GM19452 (cell line): ENCODE results near the gene ZDHHC3.
"Not testable (repeated sequence)": the region's sequence is repeated elsewhere in the genome, so short reads cannot be mapped to it uniquely, and the experiment has no call there.

Experiments
- ATAC-seq: cut with Tn5 transposase; IDR thresholded peaks from one replicate; pipeline ENCODE4 v1.9.1; 2021; ENCODE audit not compliant: unreplicated experiment

The ZDHHC3 gene

DNA sequence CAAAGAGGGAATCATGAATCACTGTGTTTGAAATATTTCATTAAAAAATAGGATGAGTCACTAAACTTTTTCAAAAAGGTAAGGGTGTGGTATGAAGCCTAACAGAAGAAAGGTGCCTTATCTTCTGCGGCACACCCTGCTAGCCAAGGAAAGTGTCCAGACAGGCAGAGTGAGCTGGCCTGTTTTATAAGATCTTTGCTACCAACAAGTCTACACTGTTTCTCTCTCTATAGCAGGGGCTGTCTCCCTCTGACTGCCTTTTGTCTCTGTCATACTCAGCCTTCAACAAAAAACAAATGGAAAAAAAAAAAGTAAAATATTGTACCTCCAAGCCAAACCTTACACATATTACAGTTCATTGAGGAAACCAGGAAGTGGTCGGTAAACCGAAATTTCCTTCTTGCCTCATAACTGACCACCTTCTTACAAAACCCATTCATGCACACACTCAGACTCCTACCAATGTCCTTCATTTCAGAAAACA, 9.1 kb downstream of the ZDHHC3 start:
- ATAC-seq = peak; percentile 48

DNA sequence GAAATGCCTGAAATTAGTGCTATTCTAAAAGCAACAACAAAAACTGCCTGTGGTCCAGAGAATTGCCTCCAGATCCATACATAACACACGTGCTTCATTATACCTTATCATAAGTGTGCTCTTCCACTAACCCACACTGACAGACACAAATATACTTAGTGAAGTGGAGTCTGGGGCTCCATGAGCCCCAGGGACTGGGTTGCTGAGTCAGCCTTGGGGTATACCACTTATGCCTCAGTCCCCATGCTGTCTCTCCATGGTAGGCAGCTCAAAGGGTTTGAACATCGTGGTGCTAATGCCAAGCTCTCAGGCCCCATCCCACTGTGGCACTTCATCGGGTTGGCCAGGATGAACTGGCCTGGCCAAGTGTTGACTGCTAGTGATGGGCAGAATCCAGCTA, 10.8 kb downstream of the ZDHHC3 start:
- no peak for ATAC-seq

DNA sequence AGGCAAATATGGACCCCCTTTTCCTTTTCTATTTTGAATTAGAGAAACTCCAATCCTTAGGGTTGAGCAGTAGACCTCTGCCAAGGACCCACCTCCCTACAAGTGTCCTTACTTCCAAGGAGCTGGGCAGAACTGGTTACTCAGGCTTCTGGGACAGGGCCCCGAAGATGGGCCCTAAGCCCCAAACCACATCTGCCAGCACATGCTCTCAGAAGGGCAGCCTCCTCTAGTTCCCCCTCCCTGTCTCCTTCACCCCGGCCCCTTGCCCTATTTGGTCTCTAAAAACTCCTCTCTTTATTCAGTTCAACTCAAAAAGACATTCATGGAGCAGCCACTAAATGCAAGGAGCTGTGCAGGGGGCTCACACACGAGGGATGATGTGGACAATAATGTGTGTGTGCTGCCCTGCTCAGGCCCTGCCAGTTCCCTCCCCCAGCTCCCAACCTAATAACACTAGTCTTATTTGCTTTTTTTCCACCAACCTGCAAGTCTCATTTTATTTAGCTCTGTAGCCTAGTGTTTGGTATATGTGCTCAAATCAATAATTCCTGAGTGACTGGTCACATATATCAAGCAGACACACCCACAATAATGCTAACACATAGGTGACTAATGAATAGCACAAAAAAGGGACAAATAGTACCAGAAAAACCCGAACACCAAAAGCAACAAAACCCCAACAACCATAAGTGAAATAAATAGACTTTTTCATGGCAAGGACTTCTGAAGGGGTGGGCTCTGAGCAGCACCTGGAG, 12.2 kb downstream of the ZDHHC3 start:
- no peak for ATAC-seq

DNA sequence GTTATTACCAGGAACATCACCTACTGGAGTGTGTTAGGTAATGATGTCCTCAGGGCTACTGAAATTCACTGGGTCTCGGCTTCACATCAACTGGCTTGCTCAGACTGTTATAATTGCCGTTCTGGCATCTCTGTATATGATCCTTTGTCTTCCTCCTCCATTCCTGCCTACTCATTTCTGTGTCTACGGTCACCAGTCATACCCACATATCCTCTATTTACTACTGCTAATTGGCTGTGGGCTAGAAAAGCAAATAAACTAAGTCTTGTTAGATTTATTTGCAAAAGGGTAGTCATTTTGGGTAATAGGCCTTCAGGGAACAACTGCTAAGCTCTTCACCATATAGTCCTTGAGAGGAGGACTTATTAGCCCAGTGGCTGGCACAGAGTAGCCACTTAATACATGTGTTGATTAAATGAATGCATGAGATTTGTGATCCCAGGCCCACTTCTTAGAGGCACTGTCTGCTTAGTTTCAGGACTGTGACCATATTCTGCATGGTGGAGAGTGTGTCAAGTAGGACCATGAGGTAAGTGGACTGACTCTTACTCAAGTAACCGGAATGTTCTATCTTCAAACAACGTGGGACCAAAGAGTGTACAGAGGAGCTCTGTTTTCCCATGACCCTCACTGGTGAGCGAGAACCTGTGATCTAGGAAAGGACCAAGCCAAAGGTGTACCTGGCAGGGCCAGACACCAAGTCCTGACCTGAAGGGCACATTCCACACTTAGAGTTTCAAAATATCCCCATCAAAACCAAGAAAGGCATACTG, 13.2 kb downstream of the ZDHHC3 start:
- ATAC-seq = no peak

DNA sequence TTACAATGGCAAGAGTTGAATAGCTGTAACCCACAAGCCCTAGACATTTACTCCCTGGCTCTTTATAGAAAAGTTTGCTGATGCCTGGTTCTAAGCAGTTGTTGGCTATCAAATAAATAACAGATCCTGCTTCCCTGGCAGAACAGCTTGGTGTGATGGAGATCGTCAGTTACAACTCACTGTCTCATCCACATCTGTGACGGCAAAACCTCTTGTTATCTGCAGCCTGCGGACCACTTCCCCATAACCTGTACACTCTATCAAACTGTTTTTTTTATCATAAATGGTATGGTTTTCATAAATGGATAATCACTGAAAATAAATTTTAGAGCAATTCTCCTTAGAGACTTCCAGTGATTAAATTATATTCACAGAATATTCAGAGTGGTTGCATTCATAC, 14.1 kb downstream of the ZDHHC3 start:
- no peak for ATAC-seq

DNA sequence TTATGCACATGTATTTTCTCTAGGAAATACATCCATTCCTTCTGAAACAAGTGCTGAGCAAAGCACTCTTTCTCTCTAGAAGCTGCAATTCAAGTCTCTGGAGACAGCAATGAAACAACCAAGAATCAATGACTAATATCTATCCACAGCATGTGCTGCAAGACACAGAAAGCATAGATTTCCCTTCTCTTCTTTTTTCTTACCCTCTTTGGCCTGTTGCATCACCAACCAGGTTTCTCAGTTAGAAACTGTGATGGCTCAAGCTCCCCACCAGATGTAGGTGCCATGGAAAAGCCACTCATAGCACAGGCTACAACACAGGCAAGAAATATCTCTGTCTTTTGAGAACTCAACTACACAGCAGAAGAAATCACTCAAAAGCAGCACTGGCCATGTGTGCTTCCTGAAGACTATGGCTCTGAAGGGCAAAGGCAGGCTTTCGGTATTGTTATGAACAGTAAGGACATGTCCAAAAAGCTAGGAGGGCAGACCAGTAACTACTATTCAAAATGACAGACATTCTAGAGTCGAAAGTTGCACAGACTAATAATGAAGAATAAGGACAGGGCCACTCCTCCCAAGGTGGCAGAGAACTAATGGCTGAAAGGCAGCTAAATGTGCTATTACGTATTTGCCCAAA, 15.5 kb downstream of the ZDHHC3 start:
- ATAC-seq = peak; percentile 60

DNA sequence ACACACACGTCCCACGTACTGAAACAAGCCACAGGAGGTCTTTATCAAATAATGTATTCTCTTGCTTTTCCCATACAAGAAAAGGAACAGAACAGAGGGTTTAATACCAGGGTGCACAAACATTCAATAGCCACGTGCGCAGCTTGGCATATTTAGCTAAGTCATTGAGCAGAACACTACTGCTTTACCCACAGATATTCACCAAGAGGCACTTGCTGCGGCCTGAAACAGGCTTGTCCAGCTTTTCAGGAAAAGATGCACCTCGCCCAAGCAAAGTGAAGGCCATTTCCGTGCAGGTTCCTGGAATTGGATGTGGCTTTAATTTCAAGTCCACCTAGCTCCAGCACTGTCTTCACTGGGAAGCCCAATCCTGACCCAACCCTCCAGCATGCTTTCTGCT, 17.6 kb downstream of the ZDHHC3 start:
- no peak for ATAC-seq

DNA sequence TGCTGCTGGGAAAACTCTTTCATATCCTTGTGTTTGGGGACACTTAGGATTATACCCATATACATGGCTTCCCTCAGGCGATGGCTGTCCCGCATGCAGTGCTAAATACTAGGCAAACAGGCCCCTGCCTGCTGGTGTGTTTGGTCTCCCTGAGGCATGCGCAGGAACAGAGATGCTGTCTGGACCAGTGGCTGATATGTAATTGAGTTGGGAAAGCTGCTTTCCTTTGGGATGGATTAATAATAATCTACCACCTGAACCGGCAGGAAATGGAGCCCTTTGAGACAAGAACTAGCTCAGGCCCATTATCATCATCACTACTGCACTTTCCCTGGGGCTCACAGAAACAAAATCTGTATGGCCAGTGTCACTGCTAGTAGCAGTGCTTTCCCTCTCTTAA, 18.0 kb downstream of the ZDHHC3 start:
- no peak for ATAC-seq

DNA sequence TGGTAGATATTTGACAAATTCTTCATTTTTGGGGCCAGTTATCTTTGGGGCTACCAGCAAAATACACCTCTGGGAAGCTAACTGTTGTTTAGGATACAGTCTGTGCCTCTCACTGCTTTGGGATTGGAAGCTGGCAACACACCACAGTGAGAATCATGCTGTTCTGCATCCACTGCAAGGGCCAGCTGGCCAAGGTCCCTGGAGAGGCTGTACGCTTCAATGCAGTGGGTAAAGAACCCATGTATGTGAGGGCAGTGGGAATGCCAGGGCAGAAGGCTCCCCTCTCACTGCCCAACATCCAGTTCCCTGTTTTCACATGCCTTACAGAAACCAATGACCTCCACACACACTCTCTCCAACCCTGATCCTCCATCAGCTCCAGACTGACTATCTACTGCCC, 20.1 kb downstream of the ZDHHC3 start:
- no peak for ATAC-seq

DNA sequence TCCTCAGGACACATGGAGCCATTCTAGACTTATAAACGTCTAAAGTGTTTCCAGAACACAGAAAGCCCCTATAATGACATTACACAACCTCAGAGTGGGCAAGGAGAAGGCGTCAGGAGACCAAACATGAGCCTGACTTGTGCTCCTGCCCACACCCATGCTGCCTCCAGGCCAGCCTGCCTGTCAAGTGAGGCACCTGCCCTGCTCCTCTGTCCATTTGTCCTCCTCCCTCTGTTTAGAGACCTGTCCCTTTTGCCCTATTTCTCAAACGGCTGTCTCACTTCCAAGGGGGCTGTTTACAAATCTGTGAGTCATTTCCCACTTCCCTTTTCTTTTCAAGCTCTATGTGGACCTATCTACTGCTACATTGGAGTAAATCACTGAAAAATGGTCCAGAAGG, 21.0 kb downstream of the ZDHHC3 start:
- ATAC-seq = peak; percentile 67

DNA sequence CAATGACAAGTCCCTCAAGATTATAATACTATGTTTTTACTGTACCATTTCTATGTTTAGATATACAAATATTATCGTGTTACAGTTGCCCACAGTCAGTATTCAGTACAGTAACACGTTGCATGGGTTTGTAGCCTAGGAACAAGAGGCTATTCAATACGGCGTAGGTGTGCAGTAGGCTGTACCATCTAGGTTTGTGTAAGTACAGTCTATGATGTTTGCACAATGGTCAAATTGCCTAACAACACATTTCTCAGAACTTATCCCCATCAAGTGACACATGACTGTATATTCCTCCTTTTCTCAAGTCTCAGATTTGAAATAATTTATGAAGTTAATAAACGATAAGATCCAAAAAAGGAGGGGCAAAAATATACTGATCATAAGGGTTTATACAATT, 21.7 kb downstream of the ZDHHC3 start:
- ATAC-seq = no peak

DNA sequence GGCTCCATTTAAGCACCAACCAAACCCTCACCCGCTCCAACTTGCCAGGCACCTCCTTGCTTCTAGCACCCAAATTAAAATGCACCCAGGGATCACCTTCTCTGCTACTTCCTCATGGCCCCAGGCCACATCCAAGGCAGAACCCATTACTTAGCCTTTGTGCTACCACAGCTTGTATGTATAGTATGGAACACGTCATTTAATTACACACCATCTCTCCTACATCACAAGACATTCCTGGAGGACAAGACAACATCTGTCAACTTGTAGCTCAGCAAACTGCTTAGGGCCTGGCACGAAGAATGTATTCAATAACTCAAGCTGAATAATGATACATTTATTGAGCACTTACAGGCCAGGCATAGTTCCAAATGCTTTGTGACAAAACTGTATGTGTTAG, 23.3 kb downstream of the ZDHHC3 start:
- ATAC-seq = no peak

DNA sequence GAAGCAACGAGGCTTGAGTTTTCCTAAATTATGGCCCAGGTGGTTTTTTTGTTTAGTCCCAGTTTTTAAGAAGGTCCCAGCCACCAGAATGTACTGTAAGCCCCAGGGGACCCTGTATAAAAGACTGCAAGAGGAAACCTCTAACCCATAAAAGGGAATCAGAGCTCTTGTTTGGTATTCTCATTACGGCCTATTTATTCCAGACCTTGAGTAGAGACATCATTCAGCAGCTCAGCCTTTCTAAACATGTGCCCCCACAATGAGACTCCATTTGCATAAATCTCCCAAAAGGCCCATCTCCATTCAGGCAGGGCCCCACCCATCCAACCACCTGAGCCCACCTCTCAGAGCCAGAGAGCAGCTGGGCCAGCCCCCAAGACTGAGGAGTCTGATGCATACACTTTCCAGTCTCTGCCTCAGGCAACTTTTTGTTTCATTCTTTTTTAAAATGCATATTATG, 25.7 kb downstream of the ZDHHC3 start:
- ATAC-seq = no peak

DNA sequence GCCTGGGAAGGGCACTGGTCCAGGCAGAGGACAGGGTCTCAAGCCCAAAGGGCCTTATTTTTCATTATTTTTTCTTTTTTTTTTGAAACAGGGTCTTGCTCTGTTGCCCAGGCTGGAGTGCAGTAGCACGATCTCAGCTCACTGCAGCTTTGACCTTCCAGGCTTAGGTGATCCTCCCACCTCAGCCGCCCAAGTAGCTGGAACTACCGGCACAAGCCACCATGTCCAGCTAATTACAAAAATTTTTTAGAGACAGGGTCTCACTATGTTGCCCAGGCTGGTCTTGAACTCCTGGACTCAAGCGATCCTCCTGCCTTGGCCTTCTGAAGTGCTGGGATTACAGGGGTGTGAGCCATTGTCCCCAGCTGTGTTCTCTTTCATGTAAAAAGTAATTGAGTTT, 26.2 kb downstream of the ZDHHC3 start:
- not testable (repeated sequence) for ATAC-seq

DNA sequence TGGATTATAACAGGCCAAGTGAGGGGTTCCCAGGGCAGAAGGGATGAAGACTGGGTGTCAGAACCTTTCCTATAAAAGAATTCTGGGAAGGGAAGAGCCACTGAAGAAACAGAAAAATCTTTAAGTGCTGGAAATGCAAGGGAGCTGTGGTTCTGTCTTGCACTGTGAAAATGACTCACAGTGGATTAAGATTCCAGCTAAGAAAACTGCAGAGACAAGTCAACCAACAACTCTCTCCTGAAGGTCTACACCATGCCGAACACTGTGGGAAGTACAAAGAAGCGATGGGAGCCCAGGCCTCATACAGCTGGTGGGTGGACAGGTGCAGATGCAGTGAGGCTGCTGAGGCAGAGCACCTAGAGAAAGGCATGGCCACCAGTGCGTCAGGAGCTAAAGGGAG, 27.7 kb downstream of the ZDHHC3 start:
- no peak for ATAC-seq

DNA sequence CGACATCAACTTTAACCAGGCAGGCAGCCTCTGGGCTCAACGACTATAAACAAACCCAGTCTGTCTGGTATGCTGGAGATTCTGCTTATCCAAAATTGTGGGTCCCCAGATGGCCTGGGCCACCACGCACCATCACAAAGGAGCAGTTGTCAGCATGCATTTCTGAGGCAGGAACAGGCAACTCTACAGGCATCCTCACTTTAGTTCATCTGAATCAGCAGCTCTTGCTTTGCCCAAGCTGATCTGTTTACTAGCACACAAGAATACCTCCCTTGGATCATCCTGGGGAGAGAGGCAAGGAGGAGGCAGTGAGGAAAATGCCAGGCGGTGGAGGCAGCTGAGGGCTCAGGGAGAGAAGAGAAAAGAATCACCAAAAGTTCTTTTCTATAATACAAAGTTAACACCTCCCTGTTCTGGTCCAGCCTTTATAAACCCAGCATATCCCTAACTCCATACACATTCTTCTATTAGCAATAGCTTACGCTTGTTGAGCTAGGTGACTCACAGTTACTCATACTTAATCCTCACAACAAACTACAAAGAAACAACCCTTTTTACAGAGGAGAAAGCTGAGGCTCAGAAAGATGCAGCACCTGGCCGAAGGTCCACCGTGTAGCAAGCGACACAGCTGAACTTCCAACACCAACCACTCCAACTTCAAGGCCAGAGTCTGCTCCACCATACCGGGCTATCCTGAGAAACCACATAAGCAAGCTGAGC, 33.6 kb downstream of the ZDHHC3 start:
- no peak for ATAC-seq

DNA sequence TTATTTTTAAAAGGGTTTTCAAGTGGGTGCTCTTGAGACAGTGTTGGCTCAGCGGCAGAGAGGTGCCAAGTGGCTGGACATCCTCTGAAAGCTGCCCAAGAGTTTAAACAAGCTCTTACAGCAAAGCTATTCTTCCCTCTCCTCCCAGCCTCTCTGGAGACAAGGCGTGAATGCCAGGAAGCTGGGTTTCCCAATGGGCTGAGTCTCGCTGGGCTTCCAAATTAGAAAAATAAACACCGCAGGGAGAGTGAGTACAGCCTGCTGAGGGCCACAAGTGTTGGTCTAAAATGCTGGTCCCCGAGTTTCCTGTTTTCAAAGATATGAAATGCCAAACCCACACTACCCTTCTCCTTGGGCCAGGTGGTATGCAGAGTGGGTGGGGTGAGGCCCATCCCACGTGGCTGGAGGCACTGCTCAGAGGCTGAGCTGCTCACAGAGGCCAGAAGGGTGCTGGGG, 36.4 kb downstream of the ZDHHC3 start:
- no peak for ATAC-seq

DNA sequence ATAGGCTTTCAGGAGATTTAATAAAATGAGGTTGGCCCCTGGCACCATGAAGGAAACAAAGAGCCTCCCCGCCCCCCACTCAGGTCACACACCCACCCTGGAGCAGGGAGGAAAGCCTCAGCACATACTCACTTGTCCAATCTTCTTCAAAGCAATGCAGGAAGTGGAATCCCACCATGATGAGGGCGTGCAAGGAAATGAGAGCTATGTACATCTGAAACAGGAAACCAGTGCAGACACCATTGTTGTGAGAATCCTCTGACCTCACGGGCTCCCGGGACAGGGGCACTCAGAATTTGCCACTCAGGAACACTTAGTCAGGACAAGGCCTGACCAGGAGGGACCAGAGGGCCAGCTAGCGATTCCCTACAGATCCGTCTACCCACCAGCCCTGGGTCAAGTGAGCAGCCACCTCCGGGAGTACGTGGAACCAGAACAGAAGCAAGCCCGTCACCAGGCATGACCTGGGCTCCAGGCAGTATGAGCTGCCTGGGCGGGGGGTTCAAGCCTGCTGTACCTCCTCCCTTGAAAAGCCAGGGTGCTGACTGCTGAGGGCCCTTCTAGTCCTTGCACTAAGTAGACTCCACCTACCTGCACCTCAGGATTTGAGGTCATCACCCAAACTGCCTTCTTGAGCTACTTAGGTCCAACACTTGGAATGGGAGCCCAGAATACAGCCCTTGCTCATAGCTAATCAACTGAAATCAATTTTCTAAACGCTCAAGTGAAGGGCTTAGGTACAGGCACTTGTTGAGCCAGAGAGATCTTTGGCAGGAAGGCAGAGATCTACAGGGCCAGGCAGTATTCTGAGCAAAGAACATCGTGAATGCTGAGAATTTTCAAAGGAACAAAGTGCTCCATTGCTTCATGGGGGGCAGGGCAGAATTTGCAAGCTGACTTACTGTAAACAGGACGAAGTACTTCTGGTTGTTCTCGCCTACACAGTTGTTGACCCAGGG, 42.7 kb downstream of the ZDHHC3 start:
- ATAC-seq = no peak

DNA sequence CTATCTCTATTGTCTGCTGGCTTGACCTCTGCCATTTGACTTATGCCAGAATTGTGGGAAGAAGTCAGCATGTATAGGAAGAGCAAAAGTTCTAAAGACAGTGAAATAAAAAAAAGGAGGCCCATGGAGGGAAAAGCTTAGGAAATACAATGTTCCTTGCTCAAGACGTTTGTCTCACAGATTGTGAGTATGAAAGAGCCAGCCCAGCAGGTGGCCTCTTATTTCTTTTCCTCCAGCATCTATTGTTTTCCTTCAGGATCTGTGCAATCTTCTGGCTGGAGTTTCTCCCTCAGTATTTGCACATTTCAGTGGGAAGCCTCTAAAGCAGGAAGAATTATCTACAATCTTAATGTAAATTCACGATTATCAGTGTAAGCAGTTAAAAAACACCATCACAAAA, 43.7 kb downstream of the ZDHHC3 start:
- no peak for ATAC-seq

DNA sequence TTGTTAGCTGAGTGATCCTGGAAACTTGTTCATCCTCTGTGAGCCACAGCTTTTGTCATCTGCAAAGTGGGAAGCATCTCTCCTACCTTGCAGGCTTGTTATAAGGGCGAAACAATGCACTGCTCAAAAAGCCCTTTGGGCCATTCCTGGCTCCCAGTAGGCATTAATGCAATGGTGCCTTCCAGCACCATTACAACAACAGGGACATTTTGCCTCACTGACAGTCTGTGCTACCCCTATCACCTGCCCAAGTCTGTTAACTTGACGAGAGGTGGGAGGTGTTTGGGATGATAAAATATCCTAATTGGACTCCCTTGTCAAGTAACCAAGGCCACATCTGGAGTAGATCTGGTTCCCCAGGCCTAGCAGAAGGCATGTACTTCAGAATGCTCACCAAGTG, 44.2 kb downstream of the ZDHHC3 start:
- no peak for ATAC-seq
